GM19239 (cell line): ENCODE data around the gene CYFIP1.

Source experiments
- DNase-seq: peaks from one replicate; pipeline ENCODE4 v3.0.0; 2011; ENCODE audit warnings: low spot score; ENCODE audit not compliant: insufficient read length
- FAIRE-seq: peaks from 2 replicates; lab custom pipeline; 2011; peaks lifted over from hg19 to GRCh38; lab: Jason Lieb, UNC

Gene CYFIP1

GRCh38 chr15:22877117-22877516 lies 103.1 kb downstream of the CYFIP1 start:
- FAIRE-seq = no peak
- DNase-seq = no peak

GRCh38 chr15:22874966-22875365 lies 105.2 kb downstream of the CYFIP1 start:
- DNase-seq (no peak), FAIRE-seq (no peak)

DNA sequence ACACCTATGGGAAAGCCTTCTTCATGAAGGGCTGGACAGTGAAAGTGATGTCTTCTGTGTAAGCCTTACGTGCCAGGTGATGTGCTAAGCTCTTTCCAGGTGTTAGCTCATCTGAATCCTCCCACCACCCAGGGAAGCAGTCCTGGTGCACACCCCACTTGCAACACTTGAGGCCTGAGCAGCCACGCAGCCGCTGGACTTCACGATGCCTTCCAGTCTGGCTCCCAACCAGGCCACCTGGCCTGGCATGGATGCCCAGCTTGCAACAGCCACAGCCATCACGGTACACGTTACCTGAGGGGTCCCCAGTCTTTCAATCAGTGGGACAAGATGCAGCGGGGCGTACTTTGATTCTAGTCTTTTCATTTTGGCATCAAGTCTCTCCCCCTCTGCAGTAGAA lies 105.9 kb downstream of the CYFIP1 start:
- no peak for FAIRE-seq
- no peak for DNase-seq

- no peak for FAIRE-seq
- DNase-seq = no peak
These were observed 106.3 kb downstream of the CYFIP1 start for GRCh38 chr15:22873841-22874240.

DNA sequence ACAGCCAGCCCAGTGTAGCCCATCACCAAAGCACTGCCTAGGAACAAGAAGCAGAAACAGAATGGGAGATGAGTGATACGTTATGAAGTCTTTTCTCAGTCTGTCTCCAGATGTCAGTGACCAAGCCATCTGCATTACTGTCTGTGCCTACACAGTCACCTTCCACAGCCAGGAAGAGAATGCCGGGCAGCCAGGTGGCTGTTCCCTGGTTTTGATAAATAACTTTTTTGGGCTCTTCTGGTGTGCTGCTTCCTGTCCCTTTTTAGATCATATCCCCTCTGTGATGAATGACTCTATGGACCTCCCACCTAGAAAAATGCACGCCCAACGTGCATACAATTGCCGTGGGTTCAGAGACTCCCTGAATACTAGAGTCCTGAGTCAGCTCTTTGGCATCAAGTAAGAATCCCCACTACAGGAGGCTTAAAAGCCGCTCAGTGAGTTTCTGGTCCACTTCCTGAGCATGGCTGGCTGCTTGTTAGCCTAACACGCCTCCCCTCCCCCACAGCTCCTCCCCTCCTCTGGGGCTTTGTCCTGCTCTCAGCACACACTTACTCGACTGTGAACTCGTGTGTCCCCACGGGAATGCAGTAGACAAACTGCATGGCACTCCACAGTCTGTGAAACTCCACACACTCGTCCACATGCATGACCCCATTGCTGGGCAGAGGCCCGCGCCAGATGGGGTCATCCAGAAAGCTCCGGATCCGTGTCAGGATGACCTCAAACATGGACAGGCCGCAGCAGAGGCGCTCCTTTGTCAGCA lies 107.0 kb downstream of the CYFIP1 start:
- no peak for DNase-seq

DNA sequence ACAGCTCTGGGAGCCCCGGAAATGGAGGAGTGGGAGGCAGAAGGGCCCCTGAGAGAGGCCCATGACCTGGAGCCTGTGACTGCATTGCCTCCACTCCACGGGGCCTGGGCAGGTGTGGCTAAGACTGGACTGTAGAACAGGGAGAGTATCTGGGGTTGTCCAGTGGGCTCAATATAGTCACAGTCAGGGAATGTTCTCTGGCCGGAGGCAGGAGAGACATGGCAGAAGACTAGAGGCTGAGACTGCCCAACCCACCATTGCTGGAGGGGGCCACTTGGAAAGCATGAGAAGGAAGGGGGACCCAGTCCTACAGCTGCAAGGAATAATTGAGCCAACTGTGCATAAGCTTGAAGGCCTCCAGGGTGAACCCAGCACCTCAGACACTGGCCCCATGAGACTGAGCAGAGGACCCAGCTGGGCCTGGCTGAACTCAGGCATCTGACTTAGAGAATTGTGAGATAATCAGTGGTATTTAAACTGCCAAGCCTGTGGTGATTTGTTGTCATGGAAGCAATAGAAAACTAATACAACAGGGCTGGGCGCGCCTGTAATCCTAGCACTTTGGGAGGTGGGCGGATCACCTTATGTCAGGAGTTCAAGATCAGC lies 108.6 kb downstream of the CYFIP1 start:
- no peak for DNase-seq
- FAIRE-seq = no peak

More for the DNA sequence above, 107.0 kb downstream of the CYFIP1 start:
- no peak for FAIRE-seq

DNA sequence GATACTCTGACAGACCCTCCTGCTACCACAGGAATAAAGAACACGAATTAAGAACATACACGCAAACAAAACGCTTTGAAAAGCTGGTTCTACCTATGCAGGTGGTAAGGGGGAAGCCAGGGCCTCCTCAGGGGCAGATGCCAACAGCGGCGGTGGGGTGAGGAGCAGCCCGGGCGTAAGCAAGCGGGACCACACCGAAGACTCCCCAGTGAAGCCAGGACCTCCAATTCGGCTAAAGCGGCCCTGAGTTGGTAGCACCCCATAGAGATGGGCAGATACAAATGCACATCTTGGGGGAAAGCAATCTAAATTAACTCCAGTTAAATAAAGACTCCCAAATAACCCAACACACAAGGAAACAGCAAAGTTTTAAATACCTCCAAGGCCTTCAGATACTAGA lies 109.3 kb downstream of the CYFIP1 start:
- DNase-seq = no peak
- no peak for FAIRE-seq

GRCh38 chr15:22869856-22870255 lies 110.3 kb downstream of the CYFIP1 start:
- FAIRE-seq (no peak), DNase-seq (no peak)

DNA sequence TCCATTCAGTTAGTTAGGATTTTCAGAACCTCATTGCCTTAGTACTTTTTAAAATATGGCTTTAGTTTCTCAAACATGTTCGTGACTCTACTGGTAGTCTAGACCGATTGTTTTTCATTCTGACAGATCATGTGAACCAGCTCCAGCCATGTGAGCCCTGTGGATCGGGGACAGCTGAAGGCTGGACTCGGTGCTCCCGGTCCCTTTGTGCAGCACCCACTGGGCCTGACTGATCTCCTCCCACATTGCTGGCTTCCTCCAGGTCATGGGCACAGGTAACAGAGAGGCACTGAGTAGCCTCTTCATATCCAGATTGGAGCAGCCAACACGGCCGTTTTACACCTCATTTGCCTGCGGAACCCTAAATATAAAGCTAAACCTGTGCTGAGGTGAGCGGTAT lies 111.2 kb downstream of the CYFIP1 start:
- FAIRE-seq (no peak), DNase-seq (no peak)

DNA sequence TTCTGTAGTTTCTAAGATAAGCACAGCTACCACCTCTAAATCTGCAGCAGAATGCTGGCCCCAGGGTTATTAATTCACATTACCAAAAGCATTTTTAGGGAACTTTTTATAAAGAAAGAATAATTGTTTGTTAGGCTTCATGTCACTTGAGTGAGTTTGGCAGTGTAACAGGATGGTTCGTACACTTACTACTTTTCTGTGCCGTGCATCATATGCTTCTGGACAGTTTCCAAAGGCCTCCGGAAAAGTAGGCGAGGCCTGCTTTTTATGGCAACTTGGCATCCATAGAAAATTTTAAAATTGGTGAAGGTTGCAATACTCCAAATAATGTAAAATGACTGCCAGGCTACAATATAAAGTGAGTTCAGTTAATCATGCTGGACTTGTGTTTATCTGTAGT lies 111.7 kb downstream of the CYFIP1 start:
- FAIRE-seq (no peak), DNase-seq (no peak)

DNA sequence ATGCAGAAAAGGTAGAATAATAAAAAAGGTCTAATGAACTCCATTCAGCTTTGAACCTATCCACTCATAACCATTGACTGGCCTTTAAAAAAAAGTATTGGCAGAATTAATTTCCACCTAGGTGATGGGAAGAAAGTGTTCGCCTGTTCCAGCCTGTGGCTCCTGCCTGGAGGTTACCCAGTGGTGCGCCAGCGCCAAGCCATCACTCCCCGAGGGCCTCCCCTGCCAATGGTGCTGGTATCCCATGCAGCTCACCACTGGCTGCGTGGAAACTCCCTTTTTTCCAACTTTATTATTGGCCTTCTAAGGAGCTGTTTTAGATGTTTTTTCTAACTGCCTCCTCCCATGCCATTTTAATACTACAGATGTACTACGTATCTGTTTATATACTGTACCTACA lies 112.3 kb downstream of the CYFIP1 start:
- no peak for FAIRE-seq
- no peak for DNase-seq

GRCh38 chr15:22866079-22866478 lies 114.1 kb downstream of the CYFIP1 start:
- DNase-seq (no peak), FAIRE-seq (no peak)

DNA sequence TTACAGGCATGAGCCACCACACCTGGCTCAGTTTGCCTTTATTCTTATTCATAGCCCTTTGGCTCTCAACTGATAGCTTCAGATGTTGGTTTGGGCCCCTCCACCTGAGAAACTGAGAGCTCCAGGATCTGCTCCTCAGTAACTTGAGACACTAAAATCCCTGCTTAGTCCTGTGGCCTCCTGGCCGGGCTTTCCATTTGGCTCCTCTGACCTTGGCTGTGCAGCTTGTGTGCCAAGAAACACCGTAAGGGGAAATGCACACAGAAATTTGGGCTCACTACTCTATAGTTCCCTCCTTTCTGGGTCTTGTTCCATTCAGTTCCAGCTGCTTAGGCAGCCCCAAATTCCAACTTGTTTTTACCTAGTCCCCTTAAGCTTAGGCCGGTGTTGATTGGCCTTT lies 116.8 kb downstream of the CYFIP1 start:
- DNase-seq = no peak
- no peak for FAIRE-seq

GRCh38 chr15:22861161-22861560 lies 119.0 kb downstream of the CYFIP1 start:
- no peak for DNase-seq
- FAIRE-seq = no peak

- no peak for DNase-seq
- no peak for FAIRE-seq
These were observed 123.5 kb downstream of the CYFIP1 start for GRCh38 chr15:22856659-22857058.

- FAIRE-seq = no peak
These were observed 124.4 kb downstream of the CYFIP1 start for GRCh38 chr15:22855791-22856190.

DNA sequence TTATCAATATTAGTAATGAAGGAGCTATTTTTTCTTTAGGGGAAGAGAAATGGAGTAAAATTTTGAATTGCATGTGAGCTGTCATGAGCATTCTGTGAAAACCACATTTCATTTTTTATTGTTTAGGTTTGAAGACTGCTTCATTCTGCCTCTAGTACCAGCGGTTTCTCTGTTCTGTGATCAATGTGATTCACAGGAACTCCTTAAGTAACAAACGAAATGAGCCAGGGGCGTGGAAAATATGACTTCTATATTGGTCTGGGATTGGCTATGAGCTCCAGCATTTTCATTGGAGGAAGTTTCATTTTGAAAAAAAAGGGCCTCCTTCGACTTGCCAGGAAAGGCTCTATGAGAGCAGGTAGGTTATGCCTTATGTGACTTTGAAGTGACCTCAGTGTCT lies 128.7 kb downstream of the CYFIP1 start:
- DNase-seq = no peak
- FAIRE-seq = no peak

More at GRCh38 chr15:22855791-22856190, 124.4 kb downstream of the CYFIP1 start:
- DNase-seq = no peak

DNA sequence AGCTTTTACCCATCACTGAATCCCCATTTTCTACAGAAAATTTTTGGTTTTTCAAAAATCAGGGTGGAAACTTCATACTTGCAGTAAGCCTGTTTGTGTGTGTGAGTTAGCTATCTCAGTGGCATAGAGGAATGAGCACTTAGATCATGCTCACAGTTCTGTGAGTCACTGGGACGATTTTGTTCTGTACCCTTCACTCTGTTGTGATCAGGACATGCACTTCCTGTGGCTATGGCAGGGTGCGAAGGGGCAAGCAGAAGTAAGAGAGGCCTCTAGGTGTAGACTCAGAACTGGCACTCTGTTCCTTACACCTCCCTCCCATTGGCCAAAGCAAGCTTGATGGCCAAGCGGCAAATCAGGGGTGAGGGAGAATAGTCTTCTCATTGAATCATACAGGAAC lies 130.1 kb downstream of the CYFIP1 start:
- FAIRE-seq = no peak
- no peak for DNase-seq

GRCh38 chr15:22846073-22846472 lies 134.1 kb downstream of the CYFIP1 start:
- FAIRE-seq (no peak), DNase-seq (no peak)

DNA sequence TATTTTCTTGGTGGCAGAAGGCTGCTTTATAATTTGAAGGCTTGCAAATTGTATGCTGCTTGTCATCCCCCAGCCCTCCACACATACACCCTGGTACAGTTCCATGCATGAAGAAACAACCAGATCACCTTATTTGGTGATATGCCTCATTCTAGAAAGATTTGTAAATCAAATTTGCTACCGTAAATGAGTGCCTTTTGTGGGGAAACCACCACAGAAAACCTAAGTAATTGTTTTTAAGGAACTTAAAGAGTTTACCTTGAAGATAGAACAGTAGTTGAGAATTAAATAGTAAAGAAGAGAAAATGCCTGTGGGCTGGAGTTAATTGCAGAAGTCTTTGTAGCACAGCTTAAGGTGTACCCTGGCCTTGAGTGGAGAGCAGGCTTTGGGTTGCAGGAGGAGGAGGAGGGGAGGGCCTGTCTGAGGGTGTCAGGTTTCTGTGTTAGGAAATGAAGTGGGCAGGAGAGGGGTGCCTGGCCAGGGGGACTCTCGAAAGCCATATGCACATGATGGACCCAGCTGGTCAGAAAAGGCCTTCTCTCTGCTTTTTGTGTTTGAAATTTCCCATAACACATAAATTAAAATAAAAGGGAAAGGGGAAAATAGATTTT lies 134.8 kb downstream of the CYFIP1 start:
- DNase-seq (no peak), FAIRE-seq (no peak)

DNA sequence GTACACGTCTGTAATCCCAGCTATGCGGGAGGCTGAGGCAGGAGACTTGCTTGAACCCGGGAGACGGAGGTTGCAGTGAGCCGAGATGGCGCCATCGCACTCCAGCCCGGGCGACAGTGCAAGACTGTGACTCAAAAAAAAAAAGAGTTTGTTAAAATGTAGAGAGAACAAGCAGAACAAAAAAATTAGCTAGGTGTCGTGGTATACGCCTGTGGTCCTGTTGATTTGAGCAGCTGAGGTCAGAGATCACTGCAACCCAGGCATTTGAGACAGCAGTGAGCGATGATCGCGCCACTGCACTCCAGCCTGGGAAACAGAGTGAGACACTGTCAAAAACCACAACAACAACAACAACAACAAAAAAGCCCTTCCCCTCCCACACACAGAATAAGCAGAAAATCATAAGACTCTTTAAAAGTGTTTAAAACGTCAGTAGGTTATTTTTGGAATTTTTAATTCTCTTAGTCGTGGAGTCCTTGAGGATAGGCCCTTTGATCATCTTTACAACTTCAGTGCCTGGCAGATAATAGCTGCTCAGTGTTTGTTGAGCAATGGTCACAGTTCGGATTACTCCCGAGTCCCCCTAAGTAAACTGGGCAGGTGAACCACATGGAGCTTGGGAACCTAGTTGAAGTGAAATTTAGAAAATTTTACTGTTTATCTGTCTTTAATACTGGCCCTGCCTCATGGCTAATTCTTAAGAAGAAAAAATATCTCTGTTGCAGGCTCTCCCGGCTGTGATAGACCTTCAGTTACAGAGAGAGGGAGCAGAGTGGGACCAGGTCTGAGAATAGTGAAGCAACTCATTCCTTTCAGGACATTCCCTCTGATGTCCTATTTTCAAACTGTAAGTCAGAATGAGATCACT lies 135.5 kb downstream of the CYFIP1 start:
- DNase-seq (no peak), FAIRE-seq (no peak)
